HG03558 (cell line): ENCODE data around the gene HS1BP3.

Experiments used
- ATAC-seq: cut with Tn5 transposase; IDR thresholded peaks from one replicate; pipeline ENCODE4 v1.9.1; 2021; ENCODE audit warnings: moderate number of reproducible peaks; ENCODE audit not compliant: unreplicated experiment; ENCODE audit errors: extremely low read depth

HS1BP3 gene

DNA sequence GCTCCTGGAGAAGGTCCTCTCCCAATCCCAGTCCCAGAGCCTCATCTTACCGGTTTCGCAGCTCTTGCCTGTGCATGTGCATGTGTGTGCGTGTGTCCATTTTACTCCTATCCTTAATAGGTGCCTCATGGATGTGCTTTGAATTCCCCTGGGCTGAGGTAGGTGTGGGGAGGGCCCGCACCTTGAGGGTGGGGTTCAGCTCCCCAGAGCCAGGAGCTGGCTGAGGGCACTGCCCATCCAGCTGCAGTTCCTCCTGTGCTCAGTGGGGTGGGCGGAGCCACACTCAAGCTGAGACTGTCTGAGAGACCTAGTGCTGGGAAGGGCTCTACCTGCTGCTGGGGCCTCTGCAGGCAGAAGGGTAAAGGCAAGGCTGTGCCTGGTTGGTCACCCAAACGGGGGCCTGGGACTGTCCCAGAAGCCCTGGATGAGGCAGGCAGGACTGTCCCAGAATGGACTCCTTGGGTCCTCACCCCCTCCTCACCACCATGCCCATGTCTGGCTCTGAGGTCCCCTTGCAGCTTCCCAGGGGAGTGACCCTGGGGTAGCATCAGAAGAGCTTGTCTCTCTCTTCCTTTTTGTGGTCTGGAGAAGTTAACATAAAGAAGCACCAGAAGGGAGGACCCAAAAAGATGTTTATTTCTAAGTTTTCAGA, 24.9 kb upstream of the HS1BP3 start:
- ATAC-seq = peak; percentile 61

DNA sequence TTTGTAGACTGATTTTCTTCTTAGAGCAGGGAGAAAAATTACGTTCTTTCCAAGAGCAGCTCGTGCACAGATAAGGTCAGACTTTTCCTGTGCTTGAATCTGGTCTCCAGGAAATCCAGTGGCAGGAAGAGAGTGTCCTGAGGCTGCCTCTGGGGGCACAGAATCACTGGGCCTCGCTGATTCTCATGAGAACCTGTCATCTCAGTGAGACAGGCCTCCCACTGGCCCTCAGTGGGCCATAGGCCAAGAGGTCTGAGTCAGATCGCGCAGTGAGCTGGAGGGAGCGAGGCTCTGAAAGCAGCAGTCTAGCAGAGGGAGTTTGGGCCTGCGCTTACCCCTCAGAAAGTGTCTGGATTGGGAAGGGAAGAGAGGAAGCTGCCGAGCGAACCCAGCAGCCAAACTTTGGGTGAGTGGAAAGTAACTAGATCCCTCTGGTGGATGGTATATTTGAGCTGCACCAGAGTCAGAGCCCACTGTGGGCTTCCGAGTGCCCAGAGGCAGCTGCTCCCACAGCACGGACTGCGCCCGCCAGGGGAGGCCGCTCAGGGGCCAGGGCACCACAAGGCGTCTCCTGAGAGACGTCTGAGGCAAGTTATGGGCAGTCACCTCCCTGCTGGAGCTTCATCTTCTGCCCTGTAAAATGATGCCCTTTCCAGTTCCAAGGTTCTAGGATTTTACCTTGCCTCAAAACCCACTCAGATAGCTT, 24.2 kb upstream of the HS1BP3 start:
- ATAC-seq = no peak

DNA sequence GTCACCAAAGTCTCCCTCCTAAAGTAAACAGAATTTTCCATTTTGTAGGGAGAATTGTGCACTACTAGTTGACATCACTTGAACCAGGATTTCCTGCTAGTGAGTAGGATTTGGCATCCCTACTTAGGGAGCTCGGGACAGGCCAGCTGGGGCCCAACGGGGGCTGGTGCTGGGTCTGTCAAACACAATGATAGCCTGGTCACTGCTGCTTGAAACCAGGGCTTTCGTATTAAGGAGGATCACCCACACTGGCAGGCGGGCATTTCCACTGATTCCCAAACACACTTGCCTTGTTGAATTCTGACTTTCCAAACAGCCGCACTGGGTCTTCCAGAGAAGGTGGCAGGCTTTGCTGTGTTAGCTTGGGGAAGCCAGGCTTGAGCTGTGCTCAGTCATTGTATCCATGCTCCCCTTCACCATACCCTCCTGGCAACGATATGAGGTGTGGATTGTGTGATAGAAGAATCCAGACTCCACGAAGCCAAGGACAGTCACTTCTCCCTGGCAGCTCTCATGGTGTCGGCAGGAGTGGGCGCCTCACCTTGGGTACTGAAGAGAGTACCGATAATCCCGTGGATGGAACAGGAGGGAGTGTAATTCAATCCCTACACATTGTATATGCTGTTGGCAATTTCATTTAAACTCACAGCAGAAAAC, 23.5 kb upstream of the HS1BP3 start:
- ATAC-seq = no peak

- ATAC-seq = no peak
Measured at GRCh38 chr2:20673686-20674308, 22.9 kb upstream of the HS1BP3 start.

GRCh38 chr2:20672201-20672951, 21.5 kb upstream of the HS1BP3 start:
- no peak for ATAC-seq

DNA sequence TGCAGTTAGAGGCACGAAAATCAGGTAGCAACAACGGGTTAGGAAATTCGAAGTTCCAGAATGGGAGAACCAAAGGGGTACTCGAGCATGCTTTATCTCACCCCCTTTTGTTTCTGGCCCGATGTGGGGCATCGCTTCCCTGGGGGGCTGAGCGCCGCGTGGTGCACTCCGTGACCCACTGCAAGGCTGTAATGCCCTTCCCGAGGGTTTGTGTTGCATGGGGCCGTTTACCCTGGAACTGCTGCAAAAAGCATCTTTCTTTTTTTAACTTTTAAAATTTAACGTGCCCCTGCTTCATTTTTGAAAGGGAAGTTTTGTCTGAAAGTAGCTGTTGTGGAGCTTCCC, 20.8 kb upstream of the HS1BP3 start:
- ATAC-seq = no peak

GRCh38 chr2:20671036-20671735, 20.3 kb upstream of the HS1BP3 start:
- ATAC-seq = no peak

GRCh38 chr2:20670315-20671035, 19.6 kb upstream of the HS1BP3 start:
- ATAC-seq = no peak

GRCh38 chr2:20669562-20670314, 18.8 kb upstream of the HS1BP3 start:
- no peak for ATAC-seq

DNA sequence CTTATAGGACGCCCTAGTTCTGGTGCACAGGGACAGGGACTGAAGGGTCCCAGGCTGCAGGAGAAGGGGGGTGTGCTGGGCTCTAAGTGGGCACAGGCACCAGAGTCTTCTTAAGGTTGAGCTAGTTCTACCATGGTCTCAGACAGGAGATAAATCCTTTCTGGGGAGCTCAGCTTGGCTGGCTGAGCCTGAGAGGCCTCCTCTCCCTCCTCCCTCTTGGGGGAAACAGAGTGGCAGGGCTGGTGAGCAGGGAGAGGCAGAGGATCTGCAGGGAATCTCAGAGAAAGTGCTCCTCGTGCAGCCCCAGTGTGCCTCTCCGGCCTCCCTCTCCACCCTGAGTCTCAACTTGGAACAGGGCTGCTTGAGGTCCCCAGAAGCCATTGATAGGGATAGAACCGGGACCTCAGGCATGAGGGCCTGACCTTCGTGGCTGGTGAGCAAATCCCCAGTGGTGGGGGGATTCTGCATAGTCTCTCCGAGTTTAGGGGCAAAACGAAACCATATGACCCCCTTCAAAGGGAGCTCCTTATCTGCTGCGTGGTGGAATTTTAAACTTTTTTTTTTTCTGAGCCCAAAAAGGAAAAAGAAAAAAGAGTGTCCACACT, 18.1 kb upstream of the HS1BP3 start:
- ATAC-seq = no peak

DNA sequence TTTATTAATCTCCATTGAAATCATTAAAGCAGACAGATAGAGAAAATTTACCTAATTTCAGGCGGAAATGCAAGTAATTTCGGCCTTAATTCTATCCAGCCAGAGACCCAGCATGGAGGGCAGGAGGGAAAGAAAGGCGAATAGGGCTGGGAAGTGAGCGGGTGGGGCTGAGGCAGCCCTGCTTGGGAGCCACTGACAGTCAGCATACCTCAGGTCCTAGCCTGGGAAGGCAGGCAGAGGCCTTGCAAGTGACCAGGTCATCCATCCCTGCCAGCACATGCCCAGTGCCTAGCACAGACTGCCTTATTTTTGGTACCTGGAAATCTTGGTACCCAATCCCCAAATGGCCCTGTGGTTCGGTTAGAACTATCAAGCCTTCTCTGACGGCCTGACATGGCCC, 17.6 kb upstream of the HS1BP3 start:
- ATAC-seq = no peak

GRCh38 chr2:20667531-20668401, 16.9 kb upstream of the HS1BP3 start:
- ATAC-seq = no peak

DNA sequence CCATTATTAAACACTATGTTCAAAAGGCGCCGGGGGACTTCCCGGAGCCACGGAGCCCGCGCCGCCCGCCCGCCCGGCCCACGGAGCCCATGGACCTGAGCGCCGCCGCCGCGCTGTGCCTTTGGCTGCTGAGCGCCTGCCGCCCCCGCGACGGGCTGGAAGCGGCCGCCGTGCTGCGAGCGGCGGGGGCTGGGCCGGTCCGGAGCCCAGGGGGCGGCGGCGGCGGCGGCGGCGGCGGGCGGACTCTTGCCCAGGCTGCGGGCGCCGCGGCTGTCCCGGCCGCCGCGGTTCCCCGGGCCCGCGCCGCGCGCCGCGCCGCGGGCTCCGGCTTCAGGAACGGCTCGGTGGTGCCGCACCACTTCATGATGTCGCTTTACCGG, 16.2 kb upstream of the HS1BP3 start:
- no peak for ATAC-seq

DNA sequence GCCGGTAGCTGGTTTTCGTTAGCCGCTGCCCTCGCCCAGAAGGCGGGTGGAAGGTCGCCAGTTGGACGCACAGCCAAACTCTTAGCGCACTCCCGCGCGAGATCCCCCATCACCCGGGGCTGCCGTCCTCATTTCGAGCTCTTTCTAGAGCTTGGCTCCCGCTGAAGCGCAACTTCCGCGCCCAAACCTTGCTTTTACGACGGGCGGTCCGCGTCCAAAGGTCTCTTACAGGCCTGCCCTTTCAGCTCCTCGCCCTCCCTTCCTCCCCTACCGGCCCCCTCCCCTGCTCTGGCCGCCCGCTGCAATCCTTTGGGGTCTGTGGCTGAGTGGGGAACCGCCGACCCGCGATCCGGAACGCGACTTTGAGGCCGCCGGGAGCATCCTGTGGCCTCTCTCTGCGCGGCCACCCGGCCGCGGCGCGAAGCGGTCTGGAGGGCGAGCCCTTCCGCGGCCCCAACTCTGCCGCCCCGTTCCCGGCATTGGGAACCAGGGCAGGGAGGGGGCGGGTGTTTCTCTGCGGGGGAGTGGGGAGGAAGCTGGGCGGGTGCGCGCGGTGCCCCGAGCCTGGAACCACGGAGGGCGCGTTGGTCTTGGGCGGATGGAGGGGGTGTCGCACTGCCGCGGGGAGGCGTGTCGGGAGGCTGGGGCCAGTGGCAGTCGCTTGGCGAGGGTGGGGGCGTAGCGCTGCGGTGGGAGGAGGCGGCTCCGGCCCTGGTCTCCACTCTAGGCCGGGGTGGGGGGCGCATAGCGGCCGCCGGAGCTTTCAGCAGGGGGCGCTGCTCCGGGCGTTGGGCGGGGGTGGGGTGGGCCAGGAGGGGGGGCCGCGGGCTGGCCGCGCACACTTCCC, 15.6 kb upstream of the HS1BP3 start, which contains the start of gene GDF7:
Gene GDF7 (plus strand): TSS at position 841 of the 847 bp plus-strand sequence. CDS start 96 bp downstream, outside the sequence.
- ATAC-seq = no peak

- ATAC-seq = no peak
Measured at GRCh38 chr2:20666005-20666303, 15.1 kb upstream of the HS1BP3 start.

DNA sequence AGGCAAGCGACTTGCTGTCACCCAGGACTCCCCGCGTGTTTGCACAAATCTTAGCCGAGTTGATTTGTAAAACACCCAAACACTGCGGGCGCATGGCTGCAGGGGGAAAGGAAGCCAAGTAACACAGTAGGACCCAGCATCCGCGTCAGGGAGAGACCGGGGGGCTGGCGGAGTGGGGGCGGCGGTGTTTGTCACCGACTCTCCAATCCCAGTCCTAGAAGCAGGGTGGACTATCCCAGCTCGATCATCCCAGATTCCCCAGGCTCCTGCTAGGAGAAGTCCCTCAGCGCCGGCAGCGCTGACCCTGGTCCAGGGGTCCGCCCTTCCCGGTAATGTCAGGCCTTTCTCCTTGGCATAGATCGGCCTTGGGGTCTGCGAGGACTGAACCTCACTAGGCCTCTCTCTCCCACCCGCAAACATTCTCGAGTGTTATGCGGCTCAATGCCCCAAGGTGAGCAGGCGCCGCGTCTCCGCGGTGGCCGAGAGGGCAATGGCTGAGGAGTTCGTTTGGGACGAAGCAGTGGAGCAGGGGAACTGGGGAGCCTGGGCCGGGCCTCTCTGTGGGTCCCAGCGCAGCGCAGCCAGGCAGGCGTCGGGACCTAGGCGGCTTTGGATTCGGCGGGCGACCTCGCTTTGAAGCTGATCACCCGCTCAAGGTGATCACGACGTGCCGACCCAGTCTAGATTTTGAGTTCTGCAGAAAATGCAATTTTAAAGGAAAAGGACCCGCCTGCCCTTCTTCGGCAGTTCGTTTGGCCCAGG, 14.5 kb upstream of the HS1BP3 start:
- ATAC-seq = no peak
